T1000 (cell line): ENCODE results near the gene DNAJB9.
"Not testable (repeated sequence)": the region's sequence is repeated elsewhere in the genome, so short reads cannot be mapped to it uniquely, and the experiment has no call there.

Experiments
- DNase-seq: peaks from one replicate; lab custom pipeline; 2025; ENCODE audit warnings: mixed read lengths; lab: John Stamatoyannopoulos, UW

DNAJB9 gene

DNA sequence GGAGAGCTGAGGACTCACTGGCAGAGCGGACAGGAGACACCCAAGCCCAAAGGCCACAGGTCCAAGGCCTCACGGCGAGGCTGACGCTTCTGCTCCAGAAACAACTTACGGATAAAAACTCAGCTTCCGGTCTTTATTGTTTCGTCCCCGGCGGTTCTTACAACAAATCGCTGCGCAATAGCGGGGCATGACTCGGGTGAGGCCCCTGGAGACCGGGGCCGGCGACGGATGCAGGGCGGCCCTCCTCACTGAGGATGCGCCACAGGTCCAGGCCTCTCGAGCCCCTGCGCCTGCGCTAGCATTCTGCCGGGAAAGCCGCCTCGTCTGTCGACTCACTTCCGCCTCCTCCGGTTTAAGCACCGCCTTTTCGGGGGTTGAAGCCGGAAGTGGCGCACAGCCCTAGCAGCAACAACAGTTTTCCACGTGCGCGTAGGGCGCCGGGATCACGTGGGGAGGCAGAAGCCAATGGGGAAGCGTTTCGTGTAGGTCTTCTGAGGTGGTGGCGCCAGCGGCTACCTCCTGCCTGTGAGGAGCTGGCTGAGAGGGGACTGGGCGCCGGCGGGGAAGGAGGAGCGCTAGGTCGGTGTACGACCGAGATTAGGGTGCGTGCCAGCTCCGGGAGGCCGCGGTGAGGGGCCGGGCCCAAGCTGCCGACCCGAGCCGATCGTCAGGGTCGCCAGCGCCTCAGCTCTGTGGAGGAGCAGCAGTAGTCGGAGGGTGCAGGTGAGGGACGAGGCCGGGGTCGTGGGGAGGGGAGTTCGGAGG lies at the start of gene DNAJB9, which contains the start of gene THAP5:
Gene DNAJB9 (plus strand): TSS at position 494 of the 765 bp plus-strand sequence. CDS start 1,853 bp downstream, outside the sequence.
Gene THAP5 (minus strand): TSS at position 326 of the 765 bp plus-strand sequence. CDS start 137 bp downstream, at position 189.
- DNase-seq: peak; percentile 93

DNA sequence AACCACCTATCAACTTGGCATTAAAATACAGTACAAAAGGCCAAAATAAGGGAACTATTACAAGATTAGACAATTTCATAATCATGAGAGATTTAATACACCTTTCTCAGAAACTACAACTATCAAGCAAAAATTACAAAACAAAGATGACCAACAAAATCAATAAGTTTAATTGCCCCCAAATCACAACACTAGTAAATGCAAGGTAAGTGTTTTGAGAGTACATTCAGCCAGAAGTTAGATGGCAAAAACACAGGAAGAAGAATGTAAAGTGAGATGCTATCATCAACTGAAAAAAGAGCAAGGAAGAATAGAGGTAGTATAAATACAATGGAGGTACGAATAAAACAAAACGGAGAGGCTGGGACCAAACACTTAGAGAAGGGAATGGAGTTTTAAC lies 46.9 kb upstream of the DNAJB9 start:
- DNase-seq: no peak

DNA sequence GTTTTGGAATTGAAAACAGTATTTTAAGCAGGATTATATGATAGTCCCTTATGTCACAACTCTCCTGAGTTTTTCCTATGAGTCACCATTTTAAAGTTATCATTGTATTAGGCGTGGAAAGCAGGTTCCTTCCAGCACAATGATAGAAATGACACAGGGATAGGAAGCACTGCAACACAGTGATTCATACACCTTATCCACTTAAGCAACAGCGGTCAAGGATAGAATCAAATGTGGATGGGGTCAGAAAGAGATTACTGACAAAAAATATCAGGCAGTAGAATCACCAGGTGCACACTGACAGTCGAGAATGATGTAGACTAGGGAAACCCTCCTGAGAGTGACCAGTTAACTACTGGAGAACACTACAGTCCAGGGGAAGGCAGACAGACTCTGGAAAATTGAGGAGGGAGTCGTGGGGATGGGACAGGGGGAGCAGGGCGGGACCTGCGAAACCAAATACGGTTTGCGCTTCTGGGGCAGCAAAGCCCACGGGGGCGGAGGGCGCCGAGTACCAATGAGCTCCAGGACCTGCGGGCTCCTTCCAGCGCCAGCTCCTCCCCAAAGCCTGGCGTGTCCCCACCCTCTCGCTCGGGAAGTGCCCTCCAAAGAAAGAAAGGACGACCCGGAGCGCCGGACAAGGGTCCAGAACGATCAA lies 44.2 kb upstream of the DNAJB9 start:
- peak; percentile 60 for DNase-seq

DNA sequence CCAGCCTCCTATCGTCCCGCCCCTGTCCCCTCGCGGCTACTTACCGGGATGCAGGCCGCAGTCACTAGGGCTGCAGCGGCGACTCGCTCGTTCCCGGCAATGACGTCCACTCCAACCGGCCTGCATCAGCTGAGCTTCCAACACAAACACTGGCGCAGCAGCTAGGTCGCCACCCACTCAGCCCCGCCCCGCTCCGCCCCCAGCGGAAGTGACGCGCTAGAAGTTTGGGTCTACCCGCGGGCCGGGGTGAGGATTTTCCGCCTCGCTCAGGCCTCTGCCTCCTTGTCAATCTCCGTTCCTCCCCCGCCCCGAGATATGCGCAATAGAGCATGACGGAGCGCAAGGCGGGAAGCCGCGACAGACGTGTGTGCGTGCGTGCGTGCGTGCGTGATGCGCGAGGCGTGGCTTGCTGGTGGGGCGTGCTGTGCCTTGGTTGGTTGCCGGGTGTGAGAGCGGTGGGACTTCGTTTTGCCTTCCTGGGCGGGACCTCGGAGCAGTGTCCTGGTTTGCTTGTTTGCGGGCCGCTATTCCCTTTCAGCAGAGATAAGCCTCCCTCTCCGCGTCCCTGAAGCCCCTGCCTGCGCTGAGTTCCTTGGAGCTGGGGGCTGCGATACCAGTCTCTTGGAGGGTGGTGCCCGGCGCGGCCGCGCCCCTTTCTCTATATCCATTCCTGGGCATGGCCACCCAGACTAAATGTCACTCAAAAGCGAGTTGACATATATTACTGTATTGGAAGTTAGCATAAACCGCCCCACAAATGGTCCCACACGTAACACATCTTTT lies 43.5 kb upstream of the DNAJB9 start, which contains the start of gene PNPLA8:
Gene PNPLA8 (minus strand): TSS at position 151 of the 783 bp plus-strand sequence. CDS start 10,644 bp downstream, outside the sequence.
- peak; percentile 93 for DNase-seq

DNA sequence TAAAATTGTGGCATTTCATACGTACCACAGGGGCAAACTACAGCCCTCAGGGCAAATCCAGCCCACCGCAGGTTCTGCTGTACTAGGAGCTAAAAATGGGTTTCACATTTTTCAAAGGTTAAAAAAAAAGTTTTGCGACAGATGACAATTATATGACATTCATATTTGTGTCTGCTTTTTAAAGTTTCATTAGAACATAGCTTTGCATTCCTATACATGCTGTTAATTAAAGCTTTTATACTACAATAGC lies 43.0 kb upstream of the DNAJB9 start:
- no peak for DNase-seq

- no peak for DNase-seq
These were observed 41.4 kb upstream of the DNAJB9 start for GRCh38 chr7:108528183-108528712.

GRCh38 chr7:108529341-108529740 lies 40.3 kb upstream of the DNAJB9 start:
- no peak for DNase-seq

- DNase-seq: no peak
These were observed 36.0 kb upstream of the DNAJB9 start for GRCh38 chr7:108533712-108534111.

GRCh38 chr7:108535257-108535656 lies 34.4 kb upstream of the DNAJB9 start:
- no peak for DNase-seq

DNA sequence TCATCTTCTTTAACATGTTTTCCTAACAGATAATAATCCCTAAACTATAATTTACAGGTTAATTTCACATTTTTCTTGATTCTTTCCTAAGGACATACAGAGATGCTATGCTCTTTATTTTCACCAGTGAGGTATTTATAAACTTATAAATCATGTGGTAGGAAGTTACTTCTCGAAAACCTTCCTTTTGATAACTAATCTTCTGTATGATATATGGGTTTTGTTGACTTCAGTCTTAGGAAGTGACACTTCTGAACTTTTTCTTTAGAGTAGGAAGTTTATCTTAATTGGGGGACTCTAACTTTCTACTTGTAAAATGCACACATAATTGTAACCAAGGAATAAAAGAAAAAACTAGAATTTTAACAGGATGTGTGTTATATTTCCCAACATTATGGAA lies 33.9 kb upstream of the DNAJB9 start:
- no peak for DNase-seq

- no peak for DNase-seq
These were observed 32.4 kb upstream of the DNAJB9 start for GRCh38 chr7:108537229-108537628.

GRCh38 chr7:108538236-108538635 lies 31.4 kb upstream of the DNAJB9 start:
- DNase-seq: not testable (repeated sequence)

- DNase-seq: not testable (repeated sequence)
These were observed 31.0 kb upstream of the DNAJB9 start for GRCh38 chr7:108538685-108539084.

GRCh38 chr7:108541478-108541877 lies 28.2 kb upstream of the DNAJB9 start:
- DNase-seq: no peak

- not testable (repeated sequence) for DNase-seq
These were observed 21.4 kb upstream of the DNAJB9 start for GRCh38 chr7:108548141-108548896.

DNA sequence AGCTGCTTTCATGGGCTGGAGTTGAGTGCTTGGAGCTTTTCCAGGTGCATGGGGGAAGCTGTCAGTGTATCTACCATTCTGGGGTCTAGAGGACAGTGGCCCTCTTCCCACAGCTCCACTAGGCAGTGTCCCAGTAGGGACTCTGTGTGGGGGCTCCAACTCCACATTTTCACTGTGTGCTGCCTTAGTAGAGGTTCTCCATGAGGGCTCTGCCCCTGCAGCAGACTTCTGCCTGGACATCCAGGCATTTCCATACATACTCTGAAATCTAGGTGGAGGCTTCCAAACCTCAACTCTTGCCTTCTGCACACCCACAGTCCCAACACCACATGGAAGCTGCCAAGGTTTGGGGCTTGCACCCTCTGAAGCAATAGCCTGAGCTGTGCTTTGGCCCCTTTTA lies 13.0 kb upstream of the DNAJB9 start:
- DNase-seq: not testable (repeated sequence)

DNA sequence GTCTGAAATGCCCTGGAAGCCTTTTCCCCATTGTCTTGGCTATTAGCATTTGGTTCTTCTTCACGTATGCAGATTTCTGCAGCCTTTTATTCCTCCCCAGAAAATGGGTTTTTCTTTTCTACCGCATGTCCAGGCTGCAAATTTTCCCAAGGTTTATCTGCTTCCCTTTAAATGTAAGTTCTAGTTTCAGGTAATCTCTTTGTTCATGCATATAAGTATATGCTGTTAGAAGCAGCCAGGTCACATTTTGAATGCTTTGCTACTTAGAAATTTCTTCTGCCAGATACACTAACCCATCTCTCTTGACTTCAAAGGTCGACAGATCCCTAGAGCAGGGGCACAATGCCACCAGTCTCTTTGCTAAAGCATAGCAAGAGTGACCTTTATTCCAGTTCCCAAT lies 12.5 kb upstream of the DNAJB9 start:
- no peak for DNase-seq

GRCh38 chr7:108557617-108558016 lies 12.1 kb upstream of the DNAJB9 start:
- no peak for DNase-seq

DNA sequence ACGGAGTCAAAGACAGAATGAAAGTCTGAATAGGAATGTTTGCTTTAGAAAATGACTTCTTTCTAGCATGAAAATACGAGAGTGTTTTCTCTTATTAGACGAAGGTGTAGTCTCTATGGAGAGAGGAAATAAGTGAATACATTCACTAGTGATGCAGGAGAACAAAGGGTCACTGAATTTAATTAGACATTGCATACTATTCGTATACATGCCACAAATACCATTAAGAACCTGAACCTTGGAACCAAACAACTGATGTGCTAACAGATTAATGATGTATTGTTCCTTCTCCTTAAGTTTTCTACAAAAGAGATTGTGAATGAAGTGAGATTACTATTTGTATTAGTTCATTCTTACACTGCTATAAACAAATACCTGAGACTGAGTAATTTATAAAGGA lies 10.4 kb upstream of the DNAJB9 start:
- no peak for DNase-seq

DNA sequence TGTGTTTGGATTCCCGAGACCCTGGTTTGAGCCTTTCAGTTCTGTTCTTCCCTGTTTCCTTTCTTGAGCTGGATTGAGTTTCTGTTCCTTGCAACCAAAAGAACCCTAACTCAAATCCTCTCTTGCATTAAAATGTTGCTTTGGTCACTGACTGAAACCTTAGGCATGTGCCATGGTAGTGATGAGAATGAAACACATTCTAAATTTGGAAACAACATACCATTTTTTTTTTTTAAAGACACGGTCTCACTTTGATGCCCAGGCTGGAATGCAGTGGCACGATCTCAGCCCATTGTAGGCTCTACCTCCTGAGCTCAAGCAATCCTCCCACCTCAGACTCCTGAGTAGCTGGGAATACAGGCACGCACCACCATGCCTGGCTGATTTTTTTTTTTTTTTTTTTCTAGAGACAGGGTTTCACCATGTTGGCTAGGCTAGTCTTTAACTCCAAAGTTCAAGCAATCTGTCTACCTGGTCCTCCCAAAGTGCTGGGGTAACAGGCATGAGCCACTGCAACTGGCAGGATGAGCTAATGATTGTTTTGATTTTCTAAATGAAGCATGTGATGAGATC lies 8.5 kb upstream of the DNAJB9 start:
- DNase-seq: no peak

GRCh38 chr7:108565987-108566386 lies 3.7 kb upstream of the DNAJB9 start:
- DNase-seq: no peak
